ENCODE measurements around the gene VAMP2.

- TF ChIP-seq, protein P1, sequence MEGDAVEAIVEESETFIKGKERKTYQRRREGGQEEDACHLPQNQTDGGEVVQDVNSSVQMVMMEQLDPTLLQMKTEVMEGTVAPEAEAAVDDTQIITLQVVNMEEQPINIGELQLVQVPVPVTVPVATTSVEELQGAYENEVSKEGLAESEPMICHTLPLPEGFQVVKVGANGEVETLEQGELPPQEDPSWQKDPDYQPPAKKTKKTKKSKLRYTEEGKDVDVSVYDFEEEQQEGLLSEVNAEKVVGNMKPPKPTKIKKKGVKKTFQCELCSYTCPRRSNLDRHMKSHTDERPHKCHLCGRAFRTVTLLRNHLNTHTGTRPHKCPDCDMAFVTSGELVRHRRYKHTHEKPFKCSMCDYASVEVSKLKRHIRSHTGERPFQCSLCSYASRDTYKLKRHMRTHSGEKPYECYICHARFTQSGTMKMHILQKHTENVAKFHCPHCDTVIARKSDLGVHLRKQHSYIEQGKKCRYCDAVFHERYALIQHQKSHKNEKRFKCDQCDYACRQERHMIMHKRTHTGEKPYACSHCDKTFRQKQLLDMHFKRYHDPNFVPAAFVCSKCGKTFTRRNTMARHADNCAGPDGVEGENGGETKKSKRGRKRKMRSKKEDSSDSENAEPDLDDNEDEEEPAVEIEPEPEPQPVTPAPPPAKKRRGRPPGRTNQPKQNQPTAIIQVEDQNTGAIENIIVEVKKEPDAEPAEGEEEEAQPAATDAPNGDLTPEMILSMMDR (conservative IDR thresholded peaks at IDR 0.05): no peak
- TF ChIP-seq EZH2 (IDR thresholded peaks at IDR 0.05; ENCODE audit: low read depth): no peak
Measured at GRCh38 chr17:8141045-8141444, 21.7 kb downstream of the VAMP2 start.

Measured in PC-9 (cell line).